Measurements from ENCODE around the gene KRTAP24-1. TPM values are rescaled to one million over a fixed set of nuclear protein-coding genes. Genes with fewer than 3 reads are reported as not detected.

Gene KRTAP24-1, protein sequence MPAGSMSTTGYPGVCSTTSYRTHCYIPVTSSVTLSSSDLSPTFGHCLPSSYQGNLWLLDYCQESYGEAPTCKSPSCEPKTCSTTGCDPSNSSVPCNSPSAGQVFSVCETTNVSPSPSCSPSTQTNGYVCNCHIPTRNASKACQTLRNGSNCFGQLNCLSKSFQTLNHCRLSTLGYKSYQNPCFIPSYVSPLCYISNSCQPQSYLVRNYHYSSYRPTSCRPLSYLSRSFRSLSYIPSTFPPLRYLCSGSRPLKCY
- not detected for total RNA-seq

DNA sequence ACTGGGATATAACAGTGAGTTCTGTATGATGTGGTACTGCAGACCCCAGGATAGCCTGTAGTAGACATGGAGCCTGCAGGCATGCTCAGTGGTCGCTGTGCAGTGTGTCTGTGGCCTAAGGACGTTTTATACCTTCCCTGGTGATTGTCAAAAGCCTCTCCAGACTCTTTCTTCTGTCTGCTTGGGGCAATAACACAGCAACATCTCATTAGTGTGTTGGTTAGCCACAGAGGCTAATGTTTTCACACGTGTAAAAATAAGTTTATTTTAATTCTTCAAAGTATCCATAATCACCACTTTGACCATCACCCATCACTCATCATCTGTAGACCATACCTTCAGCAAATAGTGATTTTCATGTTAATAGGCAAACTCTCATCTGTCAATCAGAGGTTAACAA lies at the start of gene KRTAP24-1:
Gene KRTAP24-1, minus strand, starts transcription at position 101 of the 400 bp plus-strand sequence. Its CDS starts 18 bp downstream, at position 83.
- TF ChIP-seq, protein P1, sequence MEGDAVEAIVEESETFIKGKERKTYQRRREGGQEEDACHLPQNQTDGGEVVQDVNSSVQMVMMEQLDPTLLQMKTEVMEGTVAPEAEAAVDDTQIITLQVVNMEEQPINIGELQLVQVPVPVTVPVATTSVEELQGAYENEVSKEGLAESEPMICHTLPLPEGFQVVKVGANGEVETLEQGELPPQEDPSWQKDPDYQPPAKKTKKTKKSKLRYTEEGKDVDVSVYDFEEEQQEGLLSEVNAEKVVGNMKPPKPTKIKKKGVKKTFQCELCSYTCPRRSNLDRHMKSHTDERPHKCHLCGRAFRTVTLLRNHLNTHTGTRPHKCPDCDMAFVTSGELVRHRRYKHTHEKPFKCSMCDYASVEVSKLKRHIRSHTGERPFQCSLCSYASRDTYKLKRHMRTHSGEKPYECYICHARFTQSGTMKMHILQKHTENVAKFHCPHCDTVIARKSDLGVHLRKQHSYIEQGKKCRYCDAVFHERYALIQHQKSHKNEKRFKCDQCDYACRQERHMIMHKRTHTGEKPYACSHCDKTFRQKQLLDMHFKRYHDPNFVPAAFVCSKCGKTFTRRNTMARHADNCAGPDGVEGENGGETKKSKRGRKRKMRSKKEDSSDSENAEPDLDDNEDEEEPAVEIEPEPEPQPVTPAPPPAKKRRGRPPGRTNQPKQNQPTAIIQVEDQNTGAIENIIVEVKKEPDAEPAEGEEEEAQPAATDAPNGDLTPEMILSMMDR (IDR thresholded peaks at IDR 0.05), result no peak
- Histone ChIP-seq H3K9me3 (no peaks in the 10 kb centered on the region), H3K4me3 (no peak within 1 kb of the TSS), H3K4me1 (no peaks in the 10 kb centered on the region), H3K36me3 (no peaks in the 10 kb centered on the region), H3K27ac (no peak within 1 kb of the TSS), H3K27me3 (no peaks in the 10 kb centered on the region)
- no peak for DNase-seq (ENCODE audit: low spot score in 2 of 2)
- intact Hi-C loops (cut with DNase I), result no loop called here

DNA sequence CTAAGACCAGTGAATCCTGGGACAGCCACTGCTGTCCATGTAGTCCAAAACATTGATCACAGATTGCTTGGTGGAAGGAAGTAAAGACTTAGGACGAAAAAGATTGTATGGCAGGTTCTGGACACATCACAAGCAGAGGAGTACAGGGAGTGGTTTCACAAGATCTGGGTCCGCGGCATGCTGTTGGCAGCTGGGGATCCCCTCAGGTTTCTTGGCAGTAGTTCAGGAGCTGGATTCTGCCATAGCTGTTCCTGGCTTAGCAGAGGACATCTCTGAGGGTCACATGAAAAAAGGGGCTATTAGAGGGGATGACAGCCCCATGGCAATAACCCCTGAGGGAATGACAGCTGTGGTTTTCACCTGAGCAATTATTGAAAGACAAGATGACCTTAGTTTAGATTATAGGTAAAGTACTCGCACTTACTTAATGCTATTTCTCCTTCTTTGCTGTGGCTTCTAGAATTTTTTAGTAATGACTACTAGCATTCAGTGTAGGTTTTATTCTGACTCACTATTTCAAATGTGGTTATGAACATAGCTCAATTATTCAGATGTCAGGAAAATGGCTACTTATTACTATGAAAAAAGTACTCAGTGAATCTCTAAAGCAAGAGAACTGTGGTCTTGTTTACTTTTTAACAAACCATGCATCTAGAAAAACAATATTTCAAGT lies 46.6 kb upstream of the KRTAP24-1 start:
- H3K36me3 ChIP-seq, result no peaks in the 10 kb centered on the region
- H3K27me3 ChIP-seq, result no peaks in the 10 kb centered on the region
- no peaks in the 10 kb centered on the region for H3K9me3 ChIP-seq
- H3K27ac ChIP-seq, result no peak overlapping the region
- TF ChIP-seq, protein P1 (IDR thresholded peaks at IDR 0.05), result no peak
- no peak for DNase-seq (ENCODE audit: low spot score in 2 of 2)
- H3K4me1 ChIP-seq, result no peaks in the 10 kb centered on the region
- H3K4me3 ChIP-seq, result no peak overlapping the region
- intact Hi-C loops (cut with DNase I), result no loop called here

DNA sequence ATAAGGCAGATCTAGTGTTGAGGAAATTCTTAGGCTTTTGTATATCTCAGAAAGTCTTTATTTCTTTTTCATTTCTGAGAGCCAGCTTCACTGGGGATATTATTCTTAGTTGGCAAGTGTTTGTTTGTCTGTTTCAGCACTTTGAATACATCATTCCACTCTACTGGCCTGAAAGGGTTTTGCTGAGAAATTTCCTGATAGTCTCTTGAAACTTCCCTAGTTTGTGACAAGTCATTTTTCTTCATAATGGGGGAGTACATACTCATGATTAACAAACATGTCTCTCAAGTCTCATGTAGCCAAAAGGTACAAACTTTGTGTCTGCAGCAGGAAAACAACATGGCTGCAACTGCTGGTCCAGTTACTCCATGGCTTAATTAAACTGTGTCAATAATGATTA lies 43.6 kb upstream of the KRTAP24-1 start:
- no peak overlapping the region for H3K4me3 ChIP-seq
- no peak for DNase-seq (ENCODE audit: low spot score in 2 of 2)
- no peaks in the 10 kb centered on the region for H3K9me3 ChIP-seq
- TF ChIP-seq, protein P1 (IDR thresholded peaks at IDR 0.05), result no peak
- H3K27me3 ChIP-seq, result no peaks in the 10 kb centered on the region
- intact Hi-C loops (cut with DNase I), result no loop called here
- H3K4me1 ChIP-seq, result no peaks in the 10 kb centered on the region
- no peaks in the 10 kb centered on the region for H3K36me3 ChIP-seq
- no peak overlapping the region for H3K27ac ChIP-seq

DNA sequence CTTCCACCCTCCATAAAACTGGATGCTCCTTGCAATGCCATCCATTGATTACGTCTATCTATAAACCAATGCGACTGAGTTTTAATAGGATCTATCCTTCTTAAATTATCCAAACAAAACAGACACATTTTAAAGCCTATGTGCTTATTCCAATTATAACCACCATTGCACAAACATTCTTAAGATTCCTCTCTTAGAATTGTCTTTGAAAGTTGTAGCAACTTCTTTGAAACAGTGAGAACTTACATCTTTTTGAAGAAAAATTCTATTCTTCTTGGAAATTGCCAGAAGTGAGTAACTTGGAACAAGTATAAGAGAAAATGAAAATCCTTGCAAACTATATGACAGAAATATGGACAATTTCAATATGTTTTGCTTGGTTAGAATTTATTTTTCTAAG lies 37.5 kb upstream of the KRTAP24-1 start, which contains the start of gene KRTAP26-1:
Gene KRTAP26-1, minus strand, starts transcription at position 101 of the 400 bp plus-strand sequence. CDS start 280 bp downstream, outside the sequence.
- Histone ChIP-seq H3K36me3 (no peaks in the 10 kb centered on the region), H3K27ac (no peak within 1 kb of the TSS), H3K4me1 (no peaks in the 10 kb centered on the region), H3K27me3 (no peaks in the 10 kb centered on the region), H3K4me3 (no peak within 1 kb of the TSS), H3K9me3 (no peaks in the 10 kb centered on the region)
- TF ChIP-seq, protein P1 (IDR thresholded peaks at IDR 0.05), result no peak
- DNase-seq (ENCODE audit: low spot score in 2 of 2), result no peak
- intact Hi-C loops (cut with DNase I), result no loop called here

DNA sequence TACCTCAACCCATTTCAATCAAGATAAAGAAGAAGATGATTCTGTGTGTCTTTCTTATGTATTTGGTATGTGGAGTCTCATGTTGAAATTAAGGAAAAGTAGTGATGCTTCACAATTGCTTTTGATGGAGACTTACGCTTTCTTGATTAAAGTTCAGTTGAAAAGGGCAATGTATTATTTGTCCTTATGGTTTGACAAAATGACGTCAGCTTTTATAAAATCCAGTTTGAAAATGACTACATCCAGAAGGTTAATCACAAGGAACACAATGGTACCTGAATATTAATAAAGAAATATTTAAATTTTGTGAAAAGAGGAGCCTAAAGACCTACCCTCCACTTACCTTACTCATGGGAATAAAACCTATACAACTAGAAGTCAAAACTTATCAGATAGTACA lies 33.0 kb upstream of the KRTAP24-1 start:
- Histone ChIP-seq H3K36me3 (no peaks in the 10 kb centered on the region), H3K27me3 (no peaks in the 10 kb centered on the region), H3K4me1 (no peaks in the 10 kb centered on the region), H3K4me3 (no peak overlapping the region), H3K9me3 (no peaks in the 10 kb centered on the region), H3K27ac (no peak overlapping the region)
- DNase-seq (ENCODE audit: low spot score in 2 of 2), result no peak
- TF ChIP-seq, protein P1 (IDR thresholded peaks at IDR 0.05), result no peak
- intact Hi-C loops (cut with DNase I), result no loop called here

Data from ascending aorta (tissue), 2 donors.